ENCODE data around the gene FGD6. TPM values are rescaled to one million over a fixed set of nuclear protein-coding genes. Genes with fewer than 3 reads are reported as not detected.
A peak's percentile ranks its signal among the peaks of the same experiment; 100 is the strongest.

FGD6 gene
- total RNA-seq, 1 donor from 2014 or later, result 3.7 TPM

- peaks cover 42% of the 10 kb centered on the region for H3K4me1 Mint-ChIP-seq
- ChIA-PET CTCF (interaction anchor here (0.8 to 1.7 kb wide), 5 partner anchors 99 to 343 kb away, joined by 3 to 9 read pairs (median 4); no protein-coding TSS in a partner anchor), POLR2A (interaction anchor here (0.9 to 3.3 kb wide), 7 partner anchors 8 to 817 kb away, joined by 3 to 26 read pairs (median 5); partner anchors contain the start of genes LTA4H, METAP2 and NDUFA12)
- no peaks in the 10 kb centered on the region for H3K27me3 Mint-ChIP-seq
- peak overlapping the region; percentile 95 for H3K27ac Mint-ChIP-seq
- TF ChIP-seq CTCF (IDR thresholded peaks at IDR 0.05), result no peak
- H3K36me3 Mint-ChIP-seq (ENCODE audit: low read depth), result peaks cover 11% of the 10 kb centered on the region
- H3K9me3 Mint-ChIP-seq, result no peaks in the 10 kb centered on the region
- intact Hi-C loops (cut with micrococcal nuclease), result loop anchor here (1.0 to 10.0 kb wide), 11 partner anchors 8 to 1776 kb away; partner anchors contain the start of genes LTA4H, MRPL42, NEDD1 and PLXNC1
- ATAC-seq (ENCODE audit: low read depth), result no peak
- peak overlapping the region; percentile 96 for H3K4me3 Mint-ChIP-seq
- DNase-seq, result no peak
Measured at GRCh38 chr12:95218150-95219133, 1.2 kb upstream of the FGD6 start.

- intact Hi-C loops (cut with micrococcal nuclease), result loop anchor here (1.0 to 10.0 kb wide), 18 partner anchors 17 to 1775 kb away; partner anchors contain the start of genes CDK17, CRADD, MRPL42 and NDUFA12
- H3K4me1 Mint-ChIP-seq, result peaks cover 38% of the 10 kb centered on the region
- peaks cover 11% of the 10 kb centered on the region for H3K36me3 Mint-ChIP-seq (ENCODE audit: low read depth)
- H3K4me3 Mint-ChIP-seq, result peak overlapping the region; percentile 96
- CTCF ChIA-PET, result interaction anchor here (0.8 to 1.7 kb wide), 8 partner anchors 9 to 341 kb away, joined by 3 to 9 read pairs (median 4); partner anchors contain the start of gene NR2C1
- peak overlapping the region; percentile 92 for H3K27ac Mint-ChIP-seq
- POLR2A ChIA-PET, result interaction anchor here (0.6 to 3.3 kb wide), 10 partner anchors 12 to 819 kb away, joined by 3 to 26 read pairs (median 4); partner anchors contain the start of genes LTA4H, METAP2 and NDUFA12
- H3K27me3 Mint-ChIP-seq, result no peaks in the 10 kb centered on the region
- ATAC-seq (ENCODE audit: low read depth), result peak; percentile 12
- H3K9me3 Mint-ChIP-seq, result no peaks in the 10 kb centered on the region
- no peak for TF ChIP-seq CTCF (IDR thresholded peaks at IDR 0.05)
- no peak for DNase-seq
Measured at GRCh38 chr12:95216711-95217376, 423 bp downstream of the FGD6 start.

GRCh38 chr12:95215949-95216348 is 1.3 kb downstream of the FGD6 start:
- no peak overlapping the region for H3K27ac Mint-ChIP-seq
- no peaks in the 10 kb centered on the region for H3K27me3 Mint-ChIP-seq
- TF ChIP-seq CTCF (IDR thresholded peaks at IDR 0.05), result no peak
- H3K4me3 Mint-ChIP-seq, result peak overlapping the region; percentile 96
- H3K4me1 Mint-ChIP-seq, result peaks cover 37% of the 10 kb centered on the region
- ATAC-seq (ENCODE audit: low read depth) (no peak), DNase-seq (no peak)
- CTCF ChIA-PET, result interaction anchor here (1.3 kb wide), 1 partner anchor 317 kb away, joined by 3 read pairs; no protein-coding TSS in a partner anchor
- H3K9me3 Mint-ChIP-seq, result no peaks in the 10 kb centered on the region
- peaks cover 11% of the 10 kb centered on the region for H3K36me3 Mint-ChIP-seq (ENCODE audit: low read depth)
- POLR2A ChIA-PET, result interaction anchor here (1.4 to 3.3 kb wide), 3 partner anchors 14 to 258 kb away, joined by 3 to 26 read pairs (median 4); partner anchors contain the start of gene METAP2
- intact Hi-C loops (cut with micrococcal nuclease), result loop anchor here (2.0 to 10.0 kb wide), 12 partner anchors 319 to 1774 kb away; partner anchors contain the start of genes CDK17, CRADD, MRPL42 and NEDD1

GRCh38 chr12:95214466-95214865 is 2.8 kb downstream of the FGD6 start:
- no peak overlapping the region for H3K4me3 Mint-ChIP-seq
- POLR2A ChIA-PET, result interaction anchor here (0.6 to 1.7 kb wide), 3 partner anchors 12 to 246 kb away, joined by 3 to 9 read pairs (median 4); no protein-coding TSS in a partner anchor
- no peak for ATAC-seq (ENCODE audit: low read depth)
- no peaks in the 10 kb centered on the region for H3K27me3 Mint-ChIP-seq
- CTCF ChIA-PET, result interaction anchor here (0.6 kb wide), 1 partner anchor 13 kb away, joined by 3 read pairs; no protein-coding TSS in a partner anchor
- no peaks in the 10 kb centered on the region for H3K9me3 Mint-ChIP-seq
- H3K27ac Mint-ChIP-seq, result no peak overlapping the region
- no peak for TF ChIP-seq CTCF (IDR thresholded peaks at IDR 0.05)
- peaks cover 10% of the 10 kb centered on the region for H3K36me3 Mint-ChIP-seq (ENCODE audit: low read depth)
- peaks cover 31% of the 10 kb centered on the region for H3K4me1 Mint-ChIP-seq
- DNase-seq, result no peak
- intact Hi-C loops (cut with micrococcal nuclease), result loop anchor here (10.0 kb wide), 3 partner anchors 400 to 1690 kb away; partner anchors contain the start of genes NEDD1 and PLXNC1

Data from activated B cell treated with CpG ODN at 0.5 μM for 24 hours (primary cell).